ENCODE results near the gene ALG11. TPM values are rescaled to one million over a fixed set of nuclear protein-coding genes. Genes with fewer than 3 reads are reported as not detected.
"Not testable (repeated sequence)": the region's sequence is repeated elsewhere in the genome, so short reads cannot be mapped to it uniquely, and the experiment has no call there.

Gene ALG11
- total and polyA plus RNA-seq, 11 donors = 4.0 to 32.9 (median 19.3) TPM

GRCh38 chr13:52043675-52044074, 31.5 kb downstream of the ALG11 start:
- TF ChIP-seq CTCF (IDR thresholded peaks at IDR 0.05) = no peak
- no peak for TF ChIP-seq POLR2A (IDR thresholded peaks at IDR 0.05)
- 73 to 98% (median 95%) methylated on average over 3 of the region's 3 CpGs for WGBS, 4 donors
- intact Hi-C loops (cut with DNase I) = no loop called here

GRCh38 chr13:52047463-52047862, 35.3 kb downstream of the ALG11 start:
- Histone ChIP-seq H3K4me3 (no peak overlapping the region), H3K9me3 (peaks cover 0 to 8% (median 0%) of the 10 kb centered on the region in 12 donors), H3K27me3 (no peaks in the 10 kb centered on the region), H3K27ac (no peak overlapping the region), H3K36me3 (no peaks in the 10 kb centered on the region), H3K4me1 (no peaks in the 10 kb centered on the region)
- no peak for DNase-seq
- TF ChIP-seq POLR2A (IDR thresholded peaks at IDR 0.05) (no peak), CTCF (IDR thresholded peaks at IDR 0.05) (no peak)
- no peak for ATAC-seq
- intact Hi-C loops (cut with DNase I) = no loop called here
- 90 to 97% (median 95%) methylated on average over 3 of the region's 3 CpGs for WGBS, 4 donors

More at GRCh38 chr13:52043675-52044074, 31.5 kb downstream of the ALG11 start:
- H3K27me3 ChIP-seq = no peaks in the 10 kb centered on the region
- H3K27ac ChIP-seq = no peak overlapping the region
- H3K9me3 ChIP-seq = peaks cover 0 to 16% (median 0%) of the 10 kb centered on the region in 12 donors
- no peak for DNase-seq
- no peaks in the 10 kb centered on the region for H3K4me1 ChIP-seq
- H3K4me3 ChIP-seq = no peak overlapping the region
- no peaks in the 10 kb centered on the region for H3K36me3 ChIP-seq
- no peak for ATAC-seq

GRCh38 chr13:52048516-52048915, 36.3 kb downstream of the ALG11 start:
- peaks cover 0 to 6% (median 0%) of the 10 kb centered on the region in 12 donors for H3K9me3 ChIP-seq
- no peak overlapping the region for H3K4me3 ChIP-seq
- no peaks in the 10 kb centered on the region for H3K4me1 ChIP-seq
- 57 to 71% (median 60%) methylated on average over 2 of the region's 2 CpGs for WGBS, 4 donors
- no peak overlapping the region for H3K27ac ChIP-seq
- ATAC-seq (no peak), DNase-seq (no peak)
- H3K27me3 ChIP-seq = no peaks in the 10 kb centered on the region
- no peaks in the 10 kb centered on the region for H3K36me3 ChIP-seq
- TF ChIP-seq POLR2A (IDR thresholded peaks at IDR 0.05) = no peak
- intact Hi-C loops (cut with DNase I) = no loop called here

- Histone ChIP-seq H3K27me3 (no peaks in the 10 kb centered on the region), H3K4me3 (no peak overlapping the region), H3K36me3 (no peaks in the 10 kb centered on the region), H3K27ac (no peak overlapping the region), H3K4me1 (no peaks in the 10 kb centered on the region), H3K9me3 (peaks cover 0 to 12% (median 0%) of the 10 kb centered on the region in 12 donors)
- TF ChIP-seq POLR2A (IDR thresholded peaks at IDR 0.05) (no peak), CTCF (IDR thresholded peaks at IDR 0.05) (no peak)
- 71 to 76% (median 74%) methylated on average over 7 of the region's 7 CpGs for WGBS, 4 donors
- DNase-seq (no peak), ATAC-seq (no peak)
- intact Hi-C loops (cut with DNase I) = no loop called here
Measured at GRCh38 chr13:52051400-52051799, 39.2 kb downstream of the ALG11 start.

- no peak overlapping the region for H3K4me3 ChIP-seq
- DNase-seq (no peak), ATAC-seq (no peak)
- H3K9me3 ChIP-seq = peaks cover 0 to 8% (median 0%) of the 10 kb centered on the region in 12 donors
- H3K4me1 ChIP-seq = no peaks in the 10 kb centered on the region
- WGBS, 4 donors = 76 to 80% (median 77%) methylated on average over 4 of the region's 4 CpGs
- H3K27me3 ChIP-seq = no peaks in the 10 kb centered on the region
- H3K27ac ChIP-seq = no peak overlapping the region
- H3K36me3 ChIP-seq = no peaks in the 10 kb centered on the region
- no peak for TF ChIP-seq CTCF (IDR thresholded peaks at IDR 0.05)
- TF ChIP-seq POLR2A (IDR thresholded peaks at IDR 0.05) = no peak
- intact Hi-C loops (cut with DNase I) = no loop called here
Measured at GRCh38 chr13:52053460-52053859, 41.3 kb downstream of the ALG11 start.

- 71 to 82% (median 75%) methylated on average over 3 of the region's 3 CpGs for WGBS, 4 donors
- peak in 1 of 4 donors; percentile 52 for ATAC-seq
- not testable (repeated sequence) for H3K4me3 ChIP-seq, H3K36me3 ChIP-seq, DNase-seq, H3K27me3 ChIP-seq
- H3K4me1 ChIP-seq = peaks cover 0 to 17% (median 7%) of the 10 kb centered on the region in 12 donors
- H3K27ac ChIP-seq = peak overlapping the region in 10 of 12 donors; percentile 9 to 90 (median 60)
- intact Hi-C loops (cut with DNase I) = loop anchor here in 1 of 10 donors (10.0 kb wide), 1 partner anchor 54 kb away; no protein-coding TSS in a partner anchor
- H3K9me3 ChIP-seq = peaks cover 0 to 16% (median 5%) of the 10 kb centered on the region in 12 donors
Measured at GRCh38 chr13:52061064-52061463, 48.9 kb downstream of the ALG11 start.

All from heart left ventricle (tissue), 16 donors.